Adipose tissue (tissue), 3 donors: ENCODE measurements around the gene TMTC3. TPM values are rescaled to one million over a fixed set of nuclear protein-coding genes. Genes with fewer than 3 reads are reported as not detected.
"Not testable (repeated sequence)": the region's sequence is repeated elsewhere in the genome, so short reads cannot be mapped to it uniquely, and the experiment has no call there.

ENCODE experiments used
- H3K27ac ChIP-seq: one replicate; pipeline ENCODE4 v1.5.1; 2013; ENCODE audit warnings: low read depth, low read length
- WGBS, 3 donors: extraction: QIAGEN DNeasy Blood & Tissue Kit; methylation state at CpG; one replicate each; pipeline ENCODE4 v1.1.7; 2013; 5-methylcytosine and 5-hydroxymethylcytosine counted together
- polyA plus RNA-seq, 3 donors: library from polyadenylated mRNA; stranded (reverse); fragments of 200-250 nt; gene quantifications; one replicate each; pipeline ENCODE4 v1.2.3, GENCODE V29; 2013
- donor health status: healthy with polysubstance abuse.
- donor health status: Bipolar disorder and iron deficiency.
- donor health status: healthy.

The TMTC3 gene
- polyA plus RNA-seq, 3 donors, result 1.3 to 2.4 (median 2.1) TPM

- WGBS, 3 donors, result 49 to 72% (median 51%) methylated on average over 4 of the region's 4 CpGs
Observed at GRCh38 chr12:88207921-88208620, 66.0 kb downstream of the TMTC3 start.

GRCh38 chr12:88208661-88209060 is 66.6 kb downstream of the TMTC3 start:
- WGBS, 3 donors, result 60 to 80% (median 61%) methylated on average over 1 of the region's 1 CpG
- no peak overlapping the region for H3K27ac ChIP-seq

More at GRCh38 chr12:88207921-88208620, 66.0 kb downstream of the TMTC3 start:
- H3K27ac ChIP-seq, result no peak overlapping the region

GRCh38 chr12:88210311-88210710 is 68.2 kb downstream of the TMTC3 start:
- not testable (repeated sequence) for H3K27ac ChIP-seq
- WGBS, 3 donors, result 91 to 95% (median 92%) methylated on average over 1 of the region's 1 CpG

GRCh38 chr12:88218293-88218692 is 76.2 kb downstream of the TMTC3 start:
- no peak overlapping the region for H3K27ac ChIP-seq

- H3K27ac ChIP-seq, result no peak overlapping the region
Observed at GRCh38 chr12:88219861-88220260, 77.8 kb downstream of the TMTC3 start.

GRCh38 chr12:88223519-88223918 is 81.4 kb downstream of the TMTC3 start:
- H3K27ac ChIP-seq, result no peak overlapping the region

GRCh38 chr12:88225776-88226175 is 83.7 kb downstream of the TMTC3 start:
- no peak overlapping the region for H3K27ac ChIP-seq

- WGBS, 3 donors, result 57 to 80% (median 60%) methylated on average over 7 of the region's 7 CpGs
Observed at GRCh38 chr12:88227263-88227662, 85.2 kb downstream of the TMTC3 start.

GRCh38 chr12:88227871-88228270 is 85.8 kb downstream of the TMTC3 start:
- H3K27ac ChIP-seq, result no peak overlapping the region
- WGBS, 3 donors, result 92 to 95% (median 93%) methylated on average over 12 of the region's 12 CpGs

More at GRCh38 chr12:88227263-88227662, 85.2 kb downstream of the TMTC3 start:
- H3K27ac ChIP-seq, result no peak overlapping the region

- H3K27ac ChIP-seq, result no peak overlapping the region
- WGBS, 3 donors, result 91 to 97% (median 94%) methylated on average over 4 of the region's 4 CpGs
Observed at GRCh38 chr12:88228720-88229119, 86.6 kb downstream of the TMTC3 start.

GRCh38 chr12:88230271-88230670 is 88.2 kb downstream of the TMTC3 start:
- 88 to 98% (median 88%) methylated on average over 2 of the region's 2 CpGs for WGBS, 3 donors

GRCh38 chr12:88235183-88235833 is 93.2 kb downstream of the TMTC3 start:
- no peak overlapping the region for H3K27ac ChIP-seq
- 89 to 98% (median 91%) methylated on average over 7 of the region's 7 CpGs for WGBS, 3 donors

More at GRCh38 chr12:88230271-88230670, 88.2 kb downstream of the TMTC3 start:
- no peak overlapping the region for H3K27ac ChIP-seq

GRCh38 chr12:88237954-88238353 is 95.8 kb downstream of the TMTC3 start:
- H3K27ac ChIP-seq, result no peak overlapping the region

- WGBS, 3 donors, result 82 to 98% (median 90%) methylated on average over 1 of the region's 1 CpG
- no peak overlapping the region for H3K27ac ChIP-seq
Observed at GRCh38 chr12:88238406-88238805, 96.3 kb downstream of the TMTC3 start.

- WGBS, 3 donors, result 83 to 87% (median 85%) methylated on average over 4 of the region's 4 CpGs
- H3K27ac ChIP-seq, result no peak overlapping the region
Observed at GRCh38 chr12:88241862-88242570, 99.9 kb downstream of the TMTC3 start.

GRCh38 chr12:88242571-88242925 is 100.4 kb downstream of the TMTC3 start:
- no peak overlapping the region for H3K27ac ChIP-seq
- WGBS, 3 donors, result 59 to 65% (median 64%) methylated on average over 1 of the region's 1 CpG

GRCh38 chr12:88242939-88243338 is 100.8 kb downstream of the TMTC3 start:
- no peak overlapping the region for H3K27ac ChIP-seq

GRCh38 chr12:88243982-88244381 is 101.9 kb downstream of the TMTC3 start:
- H3K27ac ChIP-seq, result no peak overlapping the region
- WGBS, 3 donors, result 59 to 82% (median 72%) methylated on average over 4 of the region's 4 CpGs

GRCh38 chr12:88245905-88246304 is 103.8 kb downstream of the TMTC3 start:
- WGBS, 3 donors, result 73 to 90% (median 80%) methylated on average over 1 of the region's 1 CpG

GRCh38 chr12:88247241-88247643 is 105.1 kb downstream of the TMTC3 start:
- 64 to 85% (median 66%) methylated on average over 2 of the region's 2 CpGs for WGBS, 3 donors
- no peak overlapping the region for H3K27ac ChIP-seq

More at GRCh38 chr12:88245905-88246304, 103.8 kb downstream of the TMTC3 start:
- H3K27ac ChIP-seq, result no peak overlapping the region
